Endothelial cell of umbilical vein (primary cell): ENCODE data around the gene ACTG1. TPM values are rescaled to one million over a fixed set of nuclear protein-coding genes. Genes with fewer than 3 reads are reported as not detected.

Experiments
- BruUV-seq: library from RNA; stranded (reverse); fragments of 400-500 nt; replicated peaks from 2 replicates; lab custom pipeline; 2021; lab: Mats Ljungman, UMichigan
- CTCF ChIA-PET: fragments of 300-600, 350-600 bp; sonication (Branson Sonifier 250); formaldehyde crosslinking; loops from one replicate; lab custom pipeline; 2021; ENCODE audit warnings: antibody characterized with exemption, inconsistent platforms; lab: Charles Lee
- POLR2A ChIA-PET: fragments of 300-600, 350-600 bp; sonication (Branson Sonifier 250); formaldehyde crosslinking; loops from one replicate; lab custom pipeline; 2021; ENCODE audit warnings: antibody characterized with exemption, inconsistent platforms; lab: Charles Lee
- DNase-seq: peaks from one replicate; pipeline ENCODE4 v3.0.0-alpha.2; 2011; ENCODE audit warnings: low read depth, low spot score
- FAIRE-seq: peaks from 2 replicates; lab custom pipeline; 2011; peaks lifted over from hg19 to GRCh38; lab: Jason Lieb, UNC
- H2AFZ ChIP-seq: 2 replicates; pipeline ENCODE4 v1.6.0; 2012; ENCODE audit warnings: low read depth, low read length, control low read depth, inconsistent platforms
- H3K27ac ChIP-seq: 2 replicates; pipeline ENCODE4 v1.5.1; 2011; ENCODE audit warnings: low read depth, mild to moderate bottlenecking, control low read depth, low read length, moderate library complexity; ENCODE audit not compliant: insufficient read depth
- H3K27me3 ChIP-seq, 2 experiments: 2 replicates each; pipeline versions ENCODE4 v1.6.0 to v1.6.1; 2011; ENCODE audit warnings: low read length in 2 of 2, mixed read lengths in 1 of 2; ENCODE audit not compliant: control insufficient read depth in 2 of 2, insufficient read depth in 2 of 2
- H3K36me3 ChIP-seq, 2 experiments: 2 replicates in 1 of 2; 3 replicates in 1 of 2; pipeline ENCODE4 v1.5.1; 2011; ENCODE audit warnings: low read length in 2 of 2, mild to moderate bottlenecking in 1 of 2, moderate library complexity in 1 of 2; ENCODE audit not compliant: control insufficient read depth in 2 of 2, insufficient read depth in 2 of 2; ENCODE audit errors: extremely low read depth in 1 of 2
- H3K4me1 ChIP-seq: 3 replicates; pipeline ENCODE4 v1.5.1; 2011; ENCODE audit warnings: mild to moderate bottlenecking, low read length; ENCODE audit not compliant: control insufficient read depth, insufficient read depth; ENCODE audit errors: extremely low read depth
- H3K4me2 ChIP-seq: 2 replicates; pipeline ENCODE4 v1.6.1; 2011; ENCODE audit warnings: low read length, control low read depth, mixed read lengths; ENCODE audit not compliant: insufficient read depth
- H3K4me3 ChIP-seq, 3 experiments: fragments of 200-600 bp in 1 of 3; sonication (generic), shearing (Covaris generic) in 1 of 3; replicated peaks in 1 of 3; 2 replicates each; pipeline ENCODE4 v1.5.1; 2011 to 2016; ENCODE audit warnings: control low read depth in 3 of 3, low read length in 3 of 3, mild to moderate bottlenecking in 2 of 3, inconsistent platforms in 1 of 3, low read depth in 1 of 3, moderate library complexity in 1 of 3; ENCODE audit not compliant: insufficient read depth in 1 of 3
- H3K79me2 ChIP-seq: 2 replicates; pipeline ENCODE4 v1.6.0; 2012; ENCODE audit warnings: low read length, inconsistent platforms; ENCODE audit not compliant: control insufficient read depth, insufficient read depth
- H3K9ac ChIP-seq: replicated peaks from 2 replicates; pipeline ENCODE3; 2011; ENCODE audit warnings: low read length, control low read depth; ENCODE audit not compliant: insufficient read depth; ENCODE audit errors: extremely low read depth
- H3K9me1 ChIP-seq: replicated peaks from 3 replicates; pipeline ENCODE4 v1.6.0; 2011; ENCODE audit warnings: mild to moderate bottlenecking, low read length; ENCODE audit not compliant: control insufficient read depth, insufficient read depth; ENCODE audit errors: extremely low read depth
- H3K9me3 ChIP-seq: replicated peaks from 2 replicates; pipeline ENCODE4 v1.5.1; 2012; ENCODE audit warnings: low read length, inconsistent platforms; ENCODE audit not compliant: control insufficient read depth, insufficient read depth
- H4K20me1 ChIP-seq: replicated peaks from 2 replicates; pipeline ENCODE3; 2011; ENCODE audit warnings: mild to moderate bottlenecking, low read length; ENCODE audit not compliant: control insufficient read depth, insufficient read depth; ENCODE audit errors: extremely low read depth
- CTCF ChIP-seq, 2 donors: IDR thresholded peaks; 1 replicate in 1 of 2; 2 replicates in 1 of 2; pipeline ENCODE4 v1.5.1; 2011; ENCODE audit warnings: low read length in 2 of 2, mild to moderate bottlenecking in 2 of 2, moderate library complexity in 2 of 2, control low read depth in 1 of 2, inconsistent platforms in 1 of 2, low read depth in 1 of 2; ENCODE audit not compliant: insufficient read depth in 1 of 2; ENCODE audit errors: extremely low read depth in 1 of 2
- FOS ChIP-seq: IDR thresholded peaks from 2 replicates; pipeline ENCODE4 v1.6.1; 2011; ENCODE audit warnings: mild to moderate bottlenecking, low read length, moderate library complexity, borderline replicate concordance; ENCODE audit not compliant: insufficient read depth
- POLR2AphosphoS5 ChIP-seq: IDR thresholded peaks from 2 replicates; pipeline ENCODE4 v1.6.1; 2012; ENCODE audit warnings: low read depth, mild to moderate bottlenecking, control low read depth, low read length, moderate library complexity; ENCODE audit not compliant: insufficient read depth
- dilution Hi-C: fragments of 300-500 bp; cut with MboI; formaldehyde crosslinking; loops from one replicate; pipeline ENCODE4 v1.15.0; 2019; ENCODE audit warnings: low sequenced_read_pairs; ENCODE audit not compliant: extremely low pct_ligation_motif_present
- intact Hi-C: fragments of 100-400 bp; cut with micrococcal nuclease; formaldehyde crosslinking; loops from one replicate; pipeline ENCODE4 v1.10.0; 2022
- polyA plus RNA-seq, 4 experiments: library from polyadenylated mRNA; depleted of rRNA in 3 of 4; stranded (reverse) in 3 of 4; unstranded in 1 of 4; fragments of >200 nt; gene quantifications; 2 replicates each; pipeline versions ENCODE4 v1.2.1 to v1.2.3, GENCODE V29; 2011 to 2012; ENCODE audit warnings: missing spikeins in 1 of 4
- total RNA-seq: library from RNA; stranded (reverse); gene quantifications from 2 replicates; pipeline ENCODE4 v1.2.3, GENCODE V29; 2021

The ACTG1 gene
- total and polyA plus RNA-seq, 2 donors (not counting 3 experiments of a cell fraction or from before 2014, with no cell fraction given), result 6,127 to 10,663 TPM

GRCh38 chr17:81519284-81520020 lies 6.9 kb upstream of the ACTG1 start:
- CTCF ChIA-PET, result interaction anchor here (1.0 to 2.2 kb wide), 7 partner anchors 8 to 82 kb away, joined by 3 to 11 read pairs (median 4); partner anchors contain the start of genes FAAP100 and FSCN2
- intact Hi-C loops, result no loop called here

More at GRCh38 chr17:81519284-81520020, 6.9 kb upstream of the ACTG1 start:
- peak overlapping the region; percentile 39 for H2AFZ ChIP-seq
- no peaks in the 10 kb centered on the region for H3K27me3 ChIP-seq
- H3K9me1 ChIP-seq, result no peaks in the 10 kb centered on the region
- H3K36me3 ChIP-seq, result no peaks in the 10 kb centered on the region
- no peak overlapping the region for H3K9ac ChIP-seq
- BruUV-seq, result no TSS peak
- DNase-seq (no peak), FAIRE-seq (peak; percentile 4)
- H3K9me3 ChIP-seq, result no peaks in the 10 kb centered on the region
- no peaks in the 10 kb centered on the region for H4K20me1 ChIP-seq
- H3K4me2 ChIP-seq, result peak overlapping the region; percentile 70
- no peak overlapping the region for H3K27ac ChIP-seq
- dilution Hi-C loops, result no loop called here
- H3K4me3 ChIP-seq, result peak overlapping the region; percentile 11 to 32 (median 22)
- peak; percentile 8 to 43 for TF ChIP-seq CTCF (IDR thresholded peaks at IDR 0.05; ENCODE audit: extremely low read depth in 1 of 2, insufficient read depth in 1 of 2, low read depth in 1 of 2, low read length in 2 of 2)
- no peak for TF ChIP-seq POLR2AphosphoS5
- TF ChIP-seq FOS, result peak; percentile 53
- POLR2A ChIA-PET, result no interaction called here
- H3K79me2 ChIP-seq, result peaks cover 25% of the 10 kb centered on the region
- H3K4me1 ChIP-seq, result peaks cover 23% of the 10 kb centered on the region
